HCT116 (cell line): Measurements from ENCODE around the gene LINGO3. TPM values are rescaled to one million over a fixed set of nuclear protein-coding genes. Genes with fewer than 3 reads are reported as not detected.

Source experiments
- ATAC-seq: fragments of 200-7000 bp; cut with Tn5 transposase; 2 replicates; pipeline ENCODE4 v1.9.1; 2020; ENCODE audit warnings: mild to moderate bottlenecking, moderate library complexity
- BruUV-seq: library from RNA; stranded (reverse); fragments of 400-500 nt; replicated peaks from 2 replicates; lab custom pipeline; 2021; lab: Mats Ljungman, UMichigan
- CTCF ChIA-PET: fragments of 300-600 bp; sonication (Branson Sonifier 250); formaldehyde crosslinking; loops from one replicate; lab custom pipeline; 2021; ENCODE audit warnings: antibody characterized with exemption; lab: Charles Lee
- POLR2A ChIA-PET: fragments of 300-600, 350-600 bp; sonication (Branson Sonifier 250); formaldehyde crosslinking; loops from one replicate; lab custom pipeline; 2021; ENCODE audit warnings: antibody characterized with exemption; lab: Charles Lee
- RAD21 ChIA-PET, 2 experiments: fragments of 300-600 bp; sonication (Branson Sonifier 250); formaldehyde crosslinking; loops; one replicate each; lab custom pipeline; 2023; ENCODE audit warnings: low total read pairs in 2 of 2; ENCODE audit not compliant: uncharacterized antibody in 2 of 2, unreplicated experiment in 2 of 2, low non-redundant PET in 1 of 2; lab: Charles Lee
- DNase-seq: peaks from one replicate; pipeline ENCODE4 v3.0.0-alpha.2; 2010; ENCODE audit warnings: low read depth, low spot score
- H2AFZ ChIP-seq: fragments of 200-600 bp; shearing (Covaris generic), sonication (generic); 2 replicates; pipeline ENCODE4 v1.6.1; 2017; ENCODE audit warnings: low read depth, mixed run types, mixed read lengths, antibody characterized with exemption, low read length; ENCODE audit not compliant: poor library complexity, severe bottlenecking
- H3K27ac ChIP-seq: 2 replicates; pipeline ENCODE4 v1.5.1; 2012; ENCODE audit warnings: low read depth, low read length
- H3K27me3 ChIP-seq: fragments of 200-600 bp; sonication (generic); 2 replicates; pipeline ENCODE4 v1.6.1; 2016; ENCODE audit warnings: mixed run types, low read length, mixed read lengths; ENCODE audit not compliant: insufficient read depth
- H3K36me3 ChIP-seq, 2 experiments: fragments of 200-500 bp in 1 of 2; fragments of 200-600 bp in 1 of 2; sonication (Bioruptor generic) in 1 of 2; sonication (generic) in 1 of 2; 2 replicates each; pipeline versions ENCODE4 v1.5.1 to v1.6.1; 2014 to 2016; ENCODE audit warnings: low read length in 2 of 2, inconsistent platforms in 1 of 2, mixed read lengths in 1 of 2, mixed run types in 1 of 2; ENCODE audit not compliant: insufficient read depth in 2 of 2, control insufficient read depth in 1 of 2
- H3K4me1 ChIP-seq, 2 experiments: fragments of 200-600 bp in 1 of 2; sonication (generic) in 1 of 2; 2 replicates each; pipeline versions ENCODE4 v1.5.1 to v1.6.1; 2012 to 2017; ENCODE audit warnings: low read length in 2 of 2, inconsistent platforms in 1 of 2, mild to moderate bottlenecking in 1 of 2, mixed read lengths in 1 of 2, mixed run types in 1 of 2, moderate library complexity in 1 of 2; ENCODE audit not compliant: insufficient read depth in 2 of 2, control insufficient read depth in 1 of 2
- H3K4me2 ChIP-seq: fragments of 200-600 bp; sonication (generic); 2 replicates; pipeline ENCODE4 v1.6.1; 2017; ENCODE audit warnings: mixed run types, low read length, mixed read lengths
- H3K4me3 ChIP-seq, 2 experiments: fragments of 200-600 bp in 1 of 2; sonication (generic) in 1 of 2; replicated peaks in 1 of 2; 2 replicates each; pipeline ENCODE4 v1.5.1; 2011 to 2016; ENCODE audit warnings: low read length in 2 of 2, control low read depth in 1 of 2, low read depth in 1 of 2, mild to moderate bottlenecking in 1 of 2, mixed read lengths in 1 of 2, mixed run types in 1 of 2
- H3K79me2 ChIP-seq: fragments of 200-600 bp; sonication (generic); 2 replicates; pipeline ENCODE4 v1.6.1; 2017; ENCODE audit warnings: mild to moderate bottlenecking, mixed run types, low read length, moderate library complexity, mixed read lengths; ENCODE audit not compliant: insufficient read depth
- H3K9ac ChIP-seq: fragments of 200-600 bp; sonication (generic); 2 replicates; pipeline ENCODE4 v1.6.1; 2016; ENCODE audit warnings: low read length, mixed read lengths
- H3K9me2 ChIP-seq: fragments of 200-600 bp; sonication (generic), shearing (Covaris generic); 2 replicates; pipeline ENCODE4 v1.6.1; 2017; ENCODE audit warnings: mixed run types, mild to moderate bottlenecking, moderate library complexity; ENCODE audit not compliant: insufficient read depth
- H3K9me3 ChIP-seq, 2 experiments: fragments of 200-500 bp in 1 of 2; fragments of 200-600 bp in 1 of 2; sonication (Bioruptor generic) in 1 of 2; sonication (generic) in 1 of 2; 2 replicates each; pipeline ENCODE4 v1.6.1; 2014 to 2017; ENCODE audit warnings: low read length in 2 of 2, mixed read lengths in 2 of 2, inconsistent platforms in 1 of 2, low read depth in 1 of 2, mild to moderate bottlenecking in 1 of 2, mixed run types in 1 of 2, moderate library complexity in 1 of 2; ENCODE audit not compliant: control insufficient read depth in 1 of 2, insufficient read depth in 1 of 2
- H4K20me1 ChIP-seq: fragments of 200-600 bp; sonication (generic), shearing (Covaris generic); 2 replicates; pipeline ENCODE4 v1.6.1; 2017; ENCODE audit warnings: mixed run types, mild to moderate bottlenecking, moderate library complexity; ENCODE audit not compliant: insufficient read depth
- CBX3 ChIP-seq: IDR thresholded peaks from 2 replicates; pipeline ENCODE4 v1.6.1; 2012; ENCODE audit warnings: low read depth
- CEBPB ChIP-seq: IDR thresholded peaks from 2 replicates; pipeline ENCODE4 v1.6.1; 2012; ENCODE audit warnings: low read depth
- ELF1 ChIP-seq: IDR thresholded peaks from 2 replicates; pipeline ENCODE4 v1.6.1; 2012; ENCODE audit warnings: low read depth, borderline replicate concordance
- EZH2phosphoT487 ChIP-seq: fragments of 200-600 bp; IDR thresholded peaks from 2 replicates; pipeline ENCODE4 v1.6.1; 2018; ENCODE audit warnings: antibody characterized with exemption, borderline replicate concordance
- JUND ChIP-seq: IDR thresholded peaks from 2 replicates; pipeline ENCODE4 v1.6.1; 2012
- MAX ChIP-seq: IDR thresholded peaks from 2 replicates; pipeline ENCODE4 v1.6.1; 2012
- RAD21 ChIP-seq: IDR thresholded peaks from 2 replicates; pipeline ENCODE4 v1.6.1; 2012; ENCODE audit warnings: low read depth, mild to moderate bottlenecking
- REST ChIP-seq: IDR thresholded peaks from 2 replicates; pipeline ENCODE4 v1.6.1; 2012; ENCODE audit warnings: low read depth
- SIN3A ChIP-seq: IDR thresholded peaks from 2 replicates; pipeline ENCODE4 v1.6.1; 2012; ENCODE audit warnings: low read depth
- SP1 ChIP-seq: IDR thresholded peaks from 2 replicates; pipeline ENCODE4 v1.6.1; 2012; ENCODE audit warnings: low read depth
- SRF ChIP-seq: IDR thresholded peaks from 2 replicates; pipeline ENCODE4 v1.6.1; 2012; ENCODE audit warnings: low read depth
- YY1 ChIP-seq: IDR thresholded peaks from 2 replicates; pipeline ENCODE4 v1.6.1; 2011; ENCODE audit warnings: low read length, low read depth, moderate library complexity, mild to moderate bottlenecking; ENCODE audit not compliant: insufficient replicate concordance; ENCODE audit errors: extremely low read depth
- ZFX ChIP-seq: fragments of 450-650 bp; IDR thresholded peaks from 2 replicates; pipeline ENCODE4 v1.6.1; 2017
- ZNF274 ChIP-seq: fragments of 200-500 bp; sonication (Bioruptor generic); IDR thresholded peaks from 2 replicates; pipeline ENCODE4 v1.6.1; 2014; ENCODE audit warnings: mild to moderate bottlenecking, low read depth, low read length, inconsistent platforms
- intact Hi-C: fragments of 100-400 bp; cut with micrococcal nuclease; formaldehyde crosslinking; loops from 2 replicates; pipeline ENCODE4 v1.10.0; 2022
- total RNA-seq: library from RNA; stranded (reverse); gene quantifications from one replicate; pipeline ENCODE4 v1.2.1, GENCODE V29; 2021; ENCODE audit not compliant: unreplicated experiment

The LINGO3 gene
- total RNA-seq, 1 experiment from 2014 or later = not detected

- Histone ChIP-seq H3K9me3 (no peaks in the 10 kb centered on the region), H3K4me3 (no peak overlapping the region), H3K4me1 (peaks cover 9 to 12% of the 10 kb centered on the region in 2 experiments; a peak in 3 of 4 replicates), H3K9ac (no peak overlapping the region), H4K20me1 (no peaks in the 10 kb centered on the region), H2AFZ (no peak overlapping the region), H3K79me2 (peaks cover 42% of the 10 kb centered on the region), H3K4me2 (no peak overlapping the region), H3K9me2 (no peaks in the 10 kb centered on the region), H3K36me3 (peaks cover 5 to 6% of the 10 kb centered on the region in 2 experiments; a peak in 2 of 4 replicates), H3K27me3 (no peaks in the 10 kb centered on the region), H3K27ac (no peak overlapping the region)
- ChIA-PET POLR2A (no interaction called here), RAD21 (no interaction called here), CTCF (no interaction called here)
- intact Hi-C loops = no loop called here
- DNase-seq (no peak), ATAC-seq (no peak)
- no TSS peak for BruUV-seq
- TF ChIP-seq CEBPB (no peak), JUND (no peak), CBX3 (no peak), YY1 (no peak), REST (no peak), EZH2phosphoT487 (no peak), SP1 (no peak), SRF (no peak), RAD21 (no peak), SIN3A (no peak), MAX (no peak), ZFX (no peak), ELF1 (no peak), ZNF274 (no peak)
Observed at GRCh38 chr19:2324220-2324948, 16.4 kb upstream of the LINGO3 start.
